Stomach (tissue), 4 donors: ENCODE results near the gene TNNI3.

Source experiments
- CTCF ChIP-seq, 7 experiments: fragments of 450-650 bp in 4 of 7; fragments of 200-600 bp in 3 of 7; sonication (generic) in 3 of 7; IDR thresholded peaks; one replicate each; pipeline ENCODE4 v1.5.1; 2016 to 2019; ENCODE audit warnings: antibody characterized with exemption in 7 of 7, control low read depth in 2 of 7, mild to moderate bottlenecking in 1 of 7
- POLR2AphosphoS5 ChIP-seq, 3 donors: sonication (generic); formaldehyde crosslinking; IDR thresholded peaks; one replicate each; pipeline ENCODE4 v1.6.1; 2016; ENCODE audit warnings: antibody characterized with exemption in 3 of 3

- no peak for TF ChIP-seq CTCF (IDR thresholded peaks at IDR 0.05)
- no peak for TF ChIP-seq POLR2AphosphoS5 (IDR thresholded peaks at IDR 0.05)
Observed at GRCh38 chr19:55193481-55193880, 35.9 kb upstream of the TNNI3 start.
